A673 (cell line): ENCODE measurements around the gene ITIH2. TPM values are rescaled to one million over a fixed set of nuclear protein-coding genes. Genes with fewer than 3 reads are reported as not detected.

Source experiments
- BruUV-seq: library from RNA; stranded (reverse); fragments of 400-500 nt; replicated peaks from 2 replicates; lab custom pipeline; 2021; lab: Mats Ljungman, UMichigan
- CTCF ChIA-PET: fragments of 300-600 bp; sonication (Branson Sonifier 250); formaldehyde crosslinking; loops from one replicate; lab custom pipeline; 2022; ENCODE audit warnings: antibody characterized with exemption; lab: Charles Lee
- POLR2A ChIA-PET: fragments of 300-600 bp; sonication (Branson Sonifier 250); formaldehyde crosslinking; loops from one replicate; lab custom pipeline; 2022; ENCODE audit warnings: antibody characterized with exemption; ENCODE audit not compliant: low non-redundant PET; lab: Charles Lee
- DNase-seq: peaks from one replicate; pipeline ENCODE4 v3.0.0-alpha.2; 2015; ENCODE audit warnings: low spot score
- H3K27ac ChIP-seq: fragments of 200-600 bp; sonication (generic); 2 replicates; pipeline ENCODE4 v1.5.1; 2016; ENCODE audit warnings: mixed run types, low read depth, mild to moderate bottlenecking, mixed read lengths, antibody characterized with exemption, low read length; ENCODE audit not compliant: poor library complexity, severe bottlenecking
- H3K27me3 ChIP-seq: fragments of 200-600 bp; sonication (generic); replicated peaks from 2 replicates; pipeline ENCODE4 v1.6.1; 2017; ENCODE audit warnings: mixed run types, low read depth, mild to moderate bottlenecking, mixed read lengths, antibody characterized with exemption, low read length; ENCODE audit not compliant: insufficient read depth, poor library complexity
- H3K36me3 ChIP-seq: fragments of 200-600 bp; sonication (generic); 2 replicates; pipeline ENCODE4 v1.6.1; 2016; ENCODE audit warnings: mixed run types, mild to moderate bottlenecking, mixed read lengths, antibody characterized with exemption, low read length; ENCODE audit not compliant: insufficient read depth, poor library complexity, severe bottlenecking
- H3K4me1 ChIP-seq: fragments of 200-600 bp; sonication (generic); 2 replicates; pipeline ENCODE4 v1.6.1; 2017; ENCODE audit warnings: mixed run types, mild to moderate bottlenecking, mixed read lengths, antibody characterized with exemption, low read length; ENCODE audit not compliant: insufficient read depth, poor library complexity, severe bottlenecking
- H3K4me3 ChIP-seq: fragments of 200-600 bp; sonication (generic); 2 replicates; pipeline ENCODE4 v1.5.1; 2016; ENCODE audit warnings: low read depth, mixed run types, mild to moderate bottlenecking, mixed read lengths, low read length; ENCODE audit not compliant: poor library complexity, severe bottlenecking
- H3K9me3 ChIP-seq: fragments of 200-600 bp; sonication (generic); 2 replicates; pipeline ENCODE4 v1.6.1; 2016; ENCODE audit warnings: mixed run types, low read depth, mild to moderate bottlenecking, mixed read lengths, antibody characterized with exemption, low read length; ENCODE audit not compliant: poor library complexity, severe bottlenecking
- CTCF ChIP-seq: fragments of 300-800, 200-600 bp; sonication (generic); conservative IDR thresholded peaks from 2 replicates; pipeline ENCODE4 v1.5.1; 2017; ENCODE audit warnings: low read depth, mild to moderate bottlenecking, antibody characterized with exemption, low read length, moderate library complexity, mixed read lengths
- EZH2 ChIP-seq: fragments of 200-600 bp; sonication (generic); IDR thresholded peaks from 2 replicates; pipeline ENCODE4 v1.6.1; 2017; ENCODE audit warnings: borderline replicate concordance, low read depth, mild to moderate bottlenecking, mixed read lengths, antibody characterized with exemption, low read length; ENCODE audit not compliant: poor library complexity, severe bottlenecking
- intact Hi-C: fragments of 100-400 bp; cut with micrococcal nuclease; formaldehyde crosslinking; loops from one replicate; pipeline ENCODE4 v1.10.0; 2022; ENCODE audit not compliant: unreplicated experiment
- total RNA-seq: library from RNA; stranded (reverse); gene quantifications from 2 replicates; pipeline ENCODE4 v1.2.3, GENCODE V29; 2021

Gene ITIH2
- total RNA-seq, 1 experiment from 2014 or later, result not detected

DNA sequence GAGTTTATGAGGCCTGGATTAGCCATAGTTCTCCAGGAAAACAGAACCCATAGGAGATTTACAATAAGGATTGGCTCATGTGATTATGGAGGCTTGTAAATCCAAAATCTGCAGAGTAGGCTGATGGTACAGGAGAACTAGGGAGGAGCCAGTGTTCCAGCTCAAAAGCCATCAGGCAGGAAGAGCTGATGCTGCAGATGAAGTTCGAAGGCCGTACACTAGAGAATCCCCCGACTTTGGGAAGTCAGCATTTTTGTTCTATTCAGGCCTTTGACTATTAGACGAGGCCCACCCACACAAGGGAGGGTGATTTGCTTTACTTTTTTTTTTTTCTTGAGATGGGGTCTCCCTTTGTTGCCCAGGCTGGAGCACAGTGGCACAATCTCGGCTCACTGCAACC lies 47.1 kb downstream of the ITIH2 start:
- Histone ChIP-seq H3K36me3 (peaks cover 20% of the 10 kb centered on the region), H3K9me3 (no peaks in the 10 kb centered on the region), H3K4me1 (no peaks in the 10 kb centered on the region), H3K4me3 (no peak overlapping the region), H3K27ac (no peak overlapping the region), H3K27me3 (no peaks in the 10 kb centered on the region)
- no peak for TF ChIP-seq CTCF
- no peak for TF ChIP-seq EZH2
- BruUV-seq, result no TSS peak
- ChIA-PET POLR2A (no interaction called here), CTCF (no interaction called here)
- intact Hi-C loops, result loop anchor here (10.0 kb wide), 1 partner anchor 225 kb away; no protein-coding TSS in a partner anchor
- DNase-seq, result no peak

- TF ChIP-seq EZH2 (no peak), CTCF (no peak)
These were observed 49.1 kb downstream of the ITIH2 start for GRCh38 chr10:7752251-7752650.

DNA sequence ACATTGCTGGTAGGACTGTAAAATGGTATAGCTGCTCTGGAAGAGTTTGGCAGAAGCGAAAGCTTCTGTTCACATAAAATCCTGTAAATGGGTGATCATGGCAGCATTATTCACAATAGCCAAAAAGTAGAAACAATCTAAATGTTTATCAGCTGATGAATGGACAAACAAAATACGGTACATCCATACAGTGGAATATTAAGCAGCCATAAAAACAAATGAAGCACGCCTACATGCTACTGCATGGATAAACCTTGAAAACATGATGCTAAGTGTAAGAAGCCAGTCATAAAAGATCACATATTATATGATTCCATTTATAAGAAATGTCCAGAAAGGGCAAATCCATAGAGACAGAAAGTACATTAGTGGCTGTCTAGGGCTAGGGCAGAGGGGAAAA lies 52.0 kb downstream of the ITIH2 start:
- no TSS peak for BruUV-seq
- ChIA-PET CTCF (no interaction called here), POLR2A (no interaction called here)
- no peak overlapping the region for H3K4me3 ChIP-seq
- DNase-seq, result no peak
- TF ChIP-seq EZH2, result no peak
- TF ChIP-seq CTCF, result no peak
- no peaks in the 10 kb centered on the region for H3K9me3 ChIP-seq
- intact Hi-C loops, result loop anchor here (10.0 kb wide), 1 partner anchor 230 kb away; no protein-coding TSS in a partner anchor
- H3K27ac ChIP-seq, result no peak overlapping the region
- no peaks in the 10 kb centered on the region for H3K27me3 ChIP-seq
- H3K4me1 ChIP-seq, result no peaks in the 10 kb centered on the region
- H3K36me3 ChIP-seq, result peaks cover 55% of the 10 kb centered on the region

More at GRCh38 chr10:7752251-7752650, 49.1 kb downstream of the ITIH2 start:
- no TSS peak for BruUV-seq
- no peaks in the 10 kb centered on the region for H3K4me1 ChIP-seq
- no peaks in the 10 kb centered on the region for H3K27me3 ChIP-seq
- CTCF ChIA-PET, result no interaction called here
- peaks cover 36% of the 10 kb centered on the region for H3K36me3 ChIP-seq
- no peak overlapping the region for H3K4me3 ChIP-seq
- no peak for DNase-seq
- no peak overlapping the region for H3K27ac ChIP-seq
- H3K9me3 ChIP-seq, result no peaks in the 10 kb centered on the region
- intact Hi-C loops, result loop anchor here (10.0 kb wide), 1 partner anchor 227 kb away; no protein-coding TSS in a partner anchor
- POLR2A ChIA-PET, result no interaction called here
